Measurements from ENCODE around the gene PDE4C.

DNA sequence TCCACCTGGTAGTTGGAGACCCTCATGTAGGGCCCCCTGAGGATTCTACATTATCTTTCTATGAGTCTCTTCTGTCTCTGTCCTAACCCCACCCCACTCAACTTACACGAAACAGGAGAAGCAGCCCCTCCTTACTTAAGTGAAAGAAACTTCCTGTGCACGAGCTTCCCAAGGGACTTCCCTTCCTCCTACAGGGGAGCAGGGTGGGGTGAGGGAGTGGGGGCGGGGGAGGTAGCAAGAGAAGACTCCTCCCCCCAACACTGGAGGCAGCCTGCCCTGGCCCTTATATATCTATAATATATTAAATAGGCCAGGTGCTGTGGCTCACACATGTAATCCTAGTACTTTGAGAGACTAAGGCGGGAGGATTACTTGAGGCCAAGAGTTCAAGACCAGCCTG, 5.5 kb upstream of the PDE4C start:
- TF ChIP-seq CTCF (IDR thresholded peaks at IDR 0.05) (no peak), SMAD4 (CRISPR knock-in tag; IDR thresholded peaks at IDR 0.05) (no peak), FOXK1 (CRISPR knock-in tag; IDR thresholded peaks at IDR 0.05) (no peak), ZNF121 (CRISPR knock-in tag; IDR thresholded peaks at IDR 0.05) (no peak), TEAD4 (CRISPR knock-in tag; IDR thresholded peaks at IDR 0.05) (no peak), ZBTB21 (CRISPR knock-in tag; IDR thresholded peaks at IDR 0.05; ENCODE audit: borderline replicate concordance) (no peak)
- TF ChIP-seq, protein P1, sequence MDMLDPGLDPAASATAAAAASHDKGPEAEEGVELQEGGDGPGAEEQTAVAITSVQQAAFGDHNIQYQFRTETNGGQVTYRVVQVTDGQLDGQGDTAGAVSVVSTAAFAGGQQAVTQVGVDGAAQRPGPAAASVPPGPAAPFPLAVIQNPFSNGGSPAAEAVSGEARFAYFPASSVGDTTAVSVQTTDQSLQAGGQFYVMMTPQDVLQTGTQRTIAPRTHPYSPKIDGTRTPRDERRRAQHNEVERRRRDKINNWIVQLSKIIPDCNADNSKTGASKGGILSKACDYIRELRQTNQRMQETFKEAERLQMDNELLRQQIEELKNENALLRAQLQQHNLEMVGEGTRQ (CRISPR knock-in tag; IDR thresholded peaks at IDR 0.05), result no peak
- TF ChIP-seq, protein P2, sequence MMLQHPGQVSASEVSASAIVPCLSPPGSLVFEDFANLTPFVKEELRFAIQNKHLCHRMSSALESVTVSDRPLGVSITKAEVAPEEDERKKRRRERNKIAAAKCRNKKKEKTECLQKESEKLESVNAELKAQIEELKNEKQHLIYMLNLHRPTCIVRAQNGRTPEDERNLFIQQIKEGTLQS (CRISPR knock-in tag; conservative IDR thresholded peaks at IDR 0.05), result no peak
